GM19438 (cell line): ENCODE results near the gene ZBTB20.

Source experiments
- ATAC-seq: cut with Tn5 transposase; IDR thresholded peaks from one replicate; pipeline ENCODE4 v1.9.1; 2021; ENCODE audit warnings: low read depth; ENCODE audit not compliant: unreplicated experiment

Gene ZBTB20

DNA sequence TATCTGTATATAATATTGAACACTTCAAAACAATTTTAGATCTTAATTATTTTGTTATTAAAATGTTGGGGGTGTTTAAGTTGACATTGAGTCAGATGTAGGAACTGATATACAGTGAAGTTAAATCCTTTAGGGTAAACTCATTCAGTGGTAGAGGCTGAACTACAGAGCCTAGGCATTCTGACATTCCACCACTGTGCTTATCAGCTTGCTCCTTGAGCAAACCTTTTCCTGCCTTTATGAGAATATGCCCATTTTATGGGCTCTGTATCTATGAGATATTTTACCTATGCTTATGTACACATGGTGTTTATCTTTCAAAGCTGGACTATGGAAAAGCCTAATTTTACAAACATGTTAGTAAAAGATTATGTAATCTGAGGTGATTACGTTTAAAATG, 407.5 kb downstream of the ZBTB20 start:
- ATAC-seq: no peak

DNA sequence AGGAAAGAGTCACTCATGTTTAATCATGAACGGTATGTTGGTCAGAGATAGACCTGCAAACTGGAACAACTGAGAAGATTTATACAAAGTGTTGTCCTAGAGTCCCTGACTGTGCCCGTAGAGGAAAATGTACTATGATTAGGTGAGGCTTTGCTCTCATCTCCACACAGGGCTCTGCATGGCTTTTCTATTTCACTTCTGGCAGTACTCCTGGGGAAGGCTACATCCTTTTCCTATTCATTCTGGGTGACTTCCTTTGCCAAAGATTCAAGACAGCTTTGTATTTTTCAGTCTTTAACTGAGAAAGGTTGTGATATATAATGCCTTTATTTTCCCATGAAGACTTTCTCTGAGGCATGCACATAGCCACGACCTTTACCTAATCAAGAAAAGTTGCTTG, 414.7 kb downstream of the ZBTB20 start:
- no peak for ATAC-seq

DNA sequence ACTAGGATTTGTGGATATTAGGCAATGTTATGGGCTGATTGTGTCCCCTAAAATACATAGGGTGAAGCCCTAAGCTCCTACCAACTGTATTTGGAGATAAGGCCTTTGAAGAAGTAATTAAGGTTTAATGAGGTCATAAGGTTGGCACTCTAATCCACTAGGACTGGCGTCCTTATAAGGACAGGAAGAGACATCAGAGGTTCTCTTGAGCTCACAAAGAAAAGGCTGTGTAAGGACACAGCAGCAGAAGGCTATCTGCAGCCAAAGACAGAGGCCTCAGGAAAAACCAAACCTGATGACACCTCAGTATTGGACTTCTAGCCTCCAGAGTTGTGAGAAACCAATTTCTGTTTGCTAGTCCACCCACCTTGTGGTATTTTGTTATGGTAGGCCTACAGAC, 416.7 kb downstream of the ZBTB20 start:
- no peak for ATAC-seq

DNA sequence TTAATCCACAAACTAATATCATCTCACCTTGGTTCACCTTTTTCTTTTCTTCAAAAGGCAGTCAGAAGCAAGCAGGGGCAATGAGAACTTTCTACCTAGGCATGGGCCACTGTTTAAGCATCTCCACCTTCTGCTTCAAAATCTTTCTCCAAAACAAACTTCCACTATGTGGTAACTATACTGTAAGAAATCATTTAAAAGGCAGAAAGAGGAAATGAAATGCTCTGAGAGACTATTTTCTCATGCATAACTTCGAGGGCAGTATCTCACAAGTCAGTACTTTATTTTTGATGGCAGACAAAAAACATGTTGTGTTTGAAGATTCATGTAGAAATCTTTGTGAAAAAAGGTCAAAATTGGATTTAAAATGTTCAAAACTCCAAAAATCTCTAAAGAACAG, 419.7 kb downstream of the ZBTB20 start:
- no peak for ATAC-seq

DNA sequence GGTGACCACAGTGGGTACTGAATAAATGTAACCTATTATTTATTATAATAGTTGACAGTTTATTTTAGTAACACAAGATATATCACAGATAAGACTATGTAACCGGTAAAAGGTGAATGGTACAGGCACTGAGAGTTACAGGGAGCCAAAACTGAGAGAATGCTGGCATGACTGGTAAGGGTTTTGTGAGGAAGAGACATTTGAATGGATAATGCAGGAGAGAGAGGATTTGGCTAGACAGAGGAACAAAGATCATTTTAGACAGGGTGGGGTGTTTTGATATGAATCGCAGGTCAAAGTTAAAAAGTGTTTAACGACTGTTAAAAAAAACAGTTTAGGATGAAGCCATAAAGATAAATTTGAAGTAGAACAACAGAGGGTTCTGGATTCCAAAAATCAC, 421.1 kb downstream of the ZBTB20 start:
- no peak for ATAC-seq

DNA sequence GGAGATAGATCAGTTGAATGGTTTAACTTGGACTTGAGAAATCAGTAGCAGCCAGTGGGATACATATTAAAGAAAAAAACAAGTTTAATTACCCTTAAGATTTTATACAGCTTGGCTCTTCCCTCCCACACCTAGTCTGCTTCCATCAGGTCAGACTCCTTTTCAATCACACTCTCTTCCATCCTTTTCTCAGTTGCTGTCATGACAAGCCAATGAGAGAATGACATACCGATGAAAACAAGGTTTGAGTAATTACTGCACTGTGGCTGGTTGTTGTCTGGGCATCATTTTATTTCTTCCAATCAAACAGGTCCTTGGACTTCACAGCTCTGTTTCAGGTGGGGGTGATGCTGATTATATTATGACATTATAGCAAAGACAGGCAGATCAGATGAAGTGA, 424.6 kb downstream of the ZBTB20 start:
- ATAC-seq: no peak

DNA sequence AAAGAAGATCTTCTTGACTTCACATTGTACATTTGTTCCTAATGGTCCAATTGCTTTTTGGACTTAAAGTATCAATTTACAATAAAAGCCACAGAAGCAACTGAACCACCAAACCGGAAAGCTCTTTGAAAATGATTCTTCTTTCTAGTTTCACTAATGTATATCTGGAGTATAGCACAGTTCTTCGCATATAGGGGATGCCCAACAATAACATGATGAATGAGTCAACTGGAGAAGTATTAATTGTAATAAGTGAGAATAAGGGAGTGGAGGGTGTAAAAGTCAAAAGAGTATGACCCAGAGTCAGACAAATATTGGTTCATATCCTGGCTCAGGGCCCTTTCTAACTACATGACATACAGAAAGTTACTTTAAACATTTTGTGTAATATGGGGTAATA, 425.2 kb downstream of the ZBTB20 start:
- ATAC-seq: no peak

DNA sequence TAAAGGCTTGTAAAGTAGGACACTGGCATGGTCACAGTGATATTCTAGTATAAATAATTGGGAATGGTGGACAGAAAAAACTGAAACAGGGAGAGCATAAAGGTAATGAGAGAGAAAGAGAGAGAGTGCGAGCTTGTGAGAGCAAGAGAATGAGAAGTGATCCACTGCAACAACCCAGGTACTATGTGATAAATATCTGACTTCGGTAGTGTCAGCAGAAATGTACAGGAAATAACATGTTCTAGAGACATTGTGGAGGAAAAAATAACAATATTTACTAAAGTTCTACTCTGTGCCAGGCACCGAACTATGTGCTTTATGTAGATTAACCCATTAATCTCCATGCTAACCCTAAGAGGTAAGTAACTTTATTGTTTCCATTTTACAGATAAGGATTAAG, 425.9 kb downstream of the ZBTB20 start:
- ATAC-seq: no peak

DNA sequence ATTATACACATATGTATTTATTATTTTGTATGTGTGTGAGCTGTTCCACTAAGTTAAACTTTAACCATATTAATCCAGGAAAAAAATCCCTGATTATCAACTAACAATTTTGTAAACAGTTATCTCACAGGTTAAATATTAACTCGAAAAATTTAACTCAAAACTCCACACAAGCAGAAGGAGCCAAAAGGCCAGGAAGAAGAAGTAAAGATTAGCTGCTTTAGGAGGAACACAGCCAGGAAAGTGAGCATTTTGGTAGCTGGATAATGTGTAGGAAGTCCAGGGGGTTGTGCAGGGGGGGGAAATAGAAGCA, 428.2 kb downstream of the ZBTB20 start:
- ATAC-seq: no peak

DNA sequence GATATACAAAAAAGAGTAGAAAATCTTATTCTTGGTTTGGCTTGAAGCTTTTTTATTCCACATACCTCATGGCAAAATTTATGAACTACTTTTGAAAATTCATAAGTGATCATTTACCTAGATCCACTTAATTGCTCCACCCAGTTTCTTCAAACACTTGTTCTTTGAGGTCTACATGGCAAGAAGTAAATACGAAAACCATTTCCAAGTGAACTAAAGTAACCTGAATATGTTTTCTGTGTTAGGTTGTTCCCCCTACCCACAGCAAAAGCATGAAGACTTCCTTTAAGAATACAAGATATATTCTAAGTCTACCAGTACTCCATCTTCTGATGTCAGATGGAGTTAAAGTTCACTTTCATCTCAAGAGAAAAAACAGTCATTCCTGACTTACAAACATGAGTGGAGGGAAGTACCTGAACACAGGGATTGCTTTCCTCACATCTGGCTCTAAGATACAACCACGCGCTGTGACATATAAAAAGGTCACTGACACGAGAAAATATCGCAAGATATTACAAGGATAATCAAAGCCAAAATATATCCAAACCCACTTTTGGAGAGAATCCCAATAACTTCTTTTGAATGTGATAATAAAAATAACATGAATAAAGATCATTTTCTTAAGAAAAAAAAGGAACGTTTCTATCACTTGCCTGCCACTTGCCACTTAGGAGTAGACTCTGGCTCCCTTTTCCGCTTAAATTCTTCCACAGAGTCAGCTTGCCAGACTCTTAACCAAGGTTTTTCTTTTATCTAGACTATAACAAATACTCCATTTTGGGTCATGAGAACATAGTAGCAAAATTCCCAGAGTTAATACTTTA, 428.8 kb downstream of the ZBTB20 start:
- ATAC-seq: no peak

DNA sequence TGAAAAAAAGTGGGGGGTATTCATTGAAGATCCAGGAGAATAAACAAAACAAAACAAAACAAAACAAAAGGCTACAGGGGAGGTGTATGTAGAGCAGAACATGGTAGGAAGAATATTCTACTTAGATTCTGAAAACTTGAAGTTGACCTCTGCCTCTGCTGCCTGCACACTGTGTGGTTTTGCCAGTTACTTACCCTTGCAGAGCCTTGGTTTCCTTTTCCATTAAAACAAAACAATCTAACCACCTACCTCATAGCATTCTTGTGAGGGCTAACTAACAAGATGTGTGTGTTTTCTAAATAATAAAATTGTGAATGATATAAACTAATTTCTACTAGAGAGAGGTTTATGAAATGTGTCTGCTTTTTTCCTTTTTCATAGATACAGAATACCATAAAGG, 430.2 kb downstream of the ZBTB20 start:
- ATAC-seq: no peak

DNA sequence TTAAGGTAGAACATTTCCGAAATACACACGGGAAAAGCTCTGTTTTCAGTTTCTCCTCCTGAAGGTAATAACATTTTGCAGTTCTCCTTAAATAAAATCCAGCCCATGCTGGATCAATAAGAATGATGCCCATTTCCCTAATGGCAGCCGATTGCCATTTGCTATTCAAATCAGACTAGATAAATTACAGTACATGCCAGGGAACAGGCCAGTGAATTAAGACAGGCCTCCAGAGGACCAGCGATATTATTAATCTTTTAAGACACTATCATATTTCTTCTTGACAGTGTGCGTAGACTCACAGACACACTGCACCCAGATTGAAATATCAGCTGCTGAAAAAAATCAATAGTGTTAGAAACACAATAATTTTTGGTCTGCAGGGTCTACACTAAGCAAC, 431.0 kb downstream of the ZBTB20 start:
- no peak for ATAC-seq

DNA sequence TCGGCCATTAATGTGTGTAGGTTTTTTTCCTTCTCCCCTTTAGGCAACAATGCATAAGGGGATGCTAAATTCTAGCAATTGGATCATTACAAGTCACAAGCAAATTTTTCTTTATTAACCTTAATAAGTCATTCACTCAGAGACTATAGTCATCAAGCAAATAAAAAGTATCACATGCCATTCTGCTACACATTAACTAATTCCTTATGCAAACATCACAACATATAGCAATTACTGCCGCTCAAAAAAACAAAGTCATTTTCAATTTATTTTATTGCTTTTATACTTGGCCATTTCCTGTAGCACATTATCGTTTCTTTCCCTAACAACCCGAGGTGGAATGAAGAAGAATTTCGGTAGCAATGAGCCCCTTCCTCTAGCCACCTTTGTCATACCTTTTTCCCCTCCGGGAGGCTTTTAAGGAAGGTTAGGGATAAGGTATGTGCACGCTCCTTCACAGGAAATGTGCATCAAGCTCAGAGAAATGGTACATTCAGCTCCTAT, 432.1 kb downstream of the ZBTB20 start:
- ATAC-seq: no peak

DNA sequence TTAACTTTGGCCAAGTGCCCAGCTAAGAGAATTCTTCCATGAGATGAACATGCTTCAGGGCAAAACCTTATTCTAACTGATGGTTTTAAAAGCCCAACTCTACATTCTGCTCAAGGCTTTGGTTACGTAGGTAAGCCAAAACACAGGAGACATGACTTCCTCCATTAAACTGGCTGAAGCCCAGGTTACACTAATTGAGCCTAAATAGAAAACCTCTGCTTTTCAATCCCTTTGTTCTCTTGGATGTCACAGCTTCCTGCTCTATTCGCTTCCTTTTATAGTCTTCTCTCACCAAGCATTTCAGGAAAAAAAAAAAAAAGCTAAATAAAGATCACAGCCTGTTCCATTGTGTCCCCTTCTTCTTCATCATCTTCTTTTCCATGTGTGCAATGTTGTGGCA, 432.9 kb downstream of the ZBTB20 start:
- no peak for ATAC-seq

DNA sequence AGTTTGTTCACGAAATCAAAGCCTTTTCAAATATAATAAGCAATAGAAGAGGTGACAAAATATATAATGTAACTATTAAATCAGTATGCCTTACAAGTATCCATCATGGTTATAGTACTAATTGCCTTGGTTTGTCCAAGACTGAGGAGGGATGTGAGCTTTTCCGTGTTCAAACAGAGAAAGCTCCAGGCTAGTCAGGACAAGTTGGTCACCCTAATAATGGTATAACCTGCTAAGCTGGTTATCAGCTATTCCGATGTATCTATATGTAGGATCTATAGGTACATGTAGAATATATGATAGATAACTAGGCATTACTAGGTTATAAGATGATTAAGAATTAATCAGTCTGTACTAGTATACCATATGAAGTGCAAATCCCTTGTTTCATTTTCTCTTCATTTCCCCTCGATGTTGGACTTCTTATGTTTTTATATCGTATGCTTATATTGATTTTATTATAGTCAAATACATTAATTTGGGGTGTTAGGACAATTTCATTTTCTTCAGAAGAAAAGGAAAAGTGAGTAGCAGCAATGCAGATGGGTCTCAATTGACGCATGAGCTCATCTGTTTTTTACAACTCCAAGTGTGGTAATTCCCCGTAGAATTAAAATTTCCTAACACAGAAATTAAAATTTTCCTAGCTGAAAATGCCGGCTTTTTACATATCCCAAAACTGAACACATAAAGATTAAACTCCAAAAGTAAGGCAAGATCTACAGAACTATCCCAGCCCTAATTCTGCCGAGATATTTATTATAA, 434.2 kb downstream of the ZBTB20 start:
- ATAC-seq: no peak

DNA sequence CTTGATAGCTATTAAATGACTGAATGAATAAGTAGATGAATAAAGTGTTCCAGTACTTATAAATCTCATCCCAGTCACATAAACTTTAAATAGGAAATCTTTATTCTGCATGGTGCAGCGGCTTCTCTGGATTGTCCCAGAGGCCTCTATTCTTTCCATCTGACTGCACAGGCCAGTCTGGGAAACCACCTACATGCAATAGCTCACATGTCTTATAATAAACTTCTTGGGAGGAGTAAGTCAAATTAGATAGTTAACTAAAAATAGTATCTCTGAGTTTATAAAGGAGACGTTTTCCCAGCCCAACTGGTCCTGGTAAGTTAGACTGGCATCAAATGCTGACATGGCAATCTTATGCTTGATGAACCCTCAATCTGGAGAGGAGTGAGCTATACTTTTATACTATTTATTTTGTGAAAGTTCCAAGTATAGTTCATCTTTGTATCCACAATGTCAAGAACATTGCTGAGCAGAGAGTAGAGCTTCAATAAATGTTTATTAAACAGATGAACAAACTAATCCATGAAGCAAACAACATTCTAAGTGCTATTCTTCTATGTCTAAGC, 435.7 kb downstream of the ZBTB20 start:
- no peak for ATAC-seq

DNA sequence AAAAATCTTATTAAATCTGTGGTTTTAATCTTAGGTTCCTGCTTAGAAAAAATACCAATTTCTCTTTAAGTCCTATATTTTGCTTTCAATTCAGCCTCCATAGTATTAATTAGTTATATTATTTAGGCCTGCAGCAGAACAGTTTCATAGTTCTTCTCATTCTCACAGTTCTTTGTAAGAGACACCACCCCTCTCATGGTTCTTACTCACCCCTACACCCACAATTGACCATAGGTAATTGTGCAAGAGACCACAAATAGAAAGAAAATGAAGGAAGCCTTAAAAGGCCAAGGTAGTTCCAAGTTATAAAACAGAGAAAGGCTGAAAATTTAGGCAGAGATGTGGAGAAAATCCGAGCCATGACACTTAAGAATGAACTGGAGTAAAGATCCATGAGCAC, 438.0 kb downstream of the ZBTB20 start:
- ATAC-seq: no peak

DNA sequence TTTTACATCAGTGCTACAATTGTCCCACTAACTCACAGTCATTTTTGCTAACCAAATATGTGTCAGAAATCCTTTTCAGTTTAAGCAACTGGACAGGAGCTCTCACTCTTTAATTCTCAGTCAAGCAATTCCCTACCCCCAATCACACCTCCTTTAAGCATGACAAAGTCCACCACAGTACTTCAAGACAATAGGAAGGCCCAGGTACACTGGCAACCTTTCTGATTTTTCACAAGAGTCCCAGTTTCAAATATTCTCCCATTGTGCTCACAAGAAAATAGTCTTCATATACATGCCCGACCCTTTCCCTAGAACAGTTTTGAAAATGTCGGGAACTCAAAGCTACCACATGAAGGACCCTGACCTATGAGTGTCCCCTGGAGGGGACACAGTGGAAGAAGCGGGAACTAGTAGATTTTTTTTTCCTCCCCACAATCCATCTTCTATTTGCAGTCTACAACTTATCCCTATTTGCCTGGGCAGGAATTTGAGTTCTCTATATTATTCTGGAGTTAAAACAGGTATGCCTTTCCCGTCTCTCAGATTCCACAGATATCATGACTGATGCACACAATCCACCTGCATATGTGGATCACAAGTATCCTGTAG, 439.7 kb downstream of the ZBTB20 start:
- no peak for ATAC-seq

DNA sequence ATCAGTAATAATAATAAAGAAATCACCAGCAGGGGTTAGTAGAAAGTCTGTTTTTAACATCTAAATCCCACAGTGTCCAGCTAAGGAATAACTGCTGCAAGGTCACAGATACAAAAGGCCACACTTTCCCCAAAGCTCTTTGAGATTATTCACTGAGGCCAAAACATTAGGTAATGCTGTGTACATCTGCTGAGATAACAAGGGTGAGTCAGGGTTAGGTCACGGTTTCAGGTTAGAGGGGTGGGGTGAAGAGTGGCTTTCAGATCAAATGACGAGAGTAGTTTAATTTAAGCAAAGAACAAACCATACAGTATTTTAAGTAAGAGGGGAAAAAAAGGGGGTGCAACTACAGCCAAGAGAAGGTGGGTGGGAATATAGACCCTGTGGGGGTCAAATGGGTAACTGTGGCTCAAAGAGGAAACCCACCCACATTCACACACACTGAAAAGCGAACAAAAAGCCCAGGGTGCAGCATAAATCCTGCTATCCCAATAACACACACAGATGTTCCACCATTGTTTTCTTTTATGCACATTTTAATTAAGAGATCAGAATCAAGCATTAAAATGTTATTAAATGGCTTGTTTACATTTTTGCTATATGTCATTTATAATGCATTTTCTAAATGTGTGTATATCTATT, 440.4 kb downstream of the ZBTB20 start:
- ATAC-seq: no peak

DNA sequence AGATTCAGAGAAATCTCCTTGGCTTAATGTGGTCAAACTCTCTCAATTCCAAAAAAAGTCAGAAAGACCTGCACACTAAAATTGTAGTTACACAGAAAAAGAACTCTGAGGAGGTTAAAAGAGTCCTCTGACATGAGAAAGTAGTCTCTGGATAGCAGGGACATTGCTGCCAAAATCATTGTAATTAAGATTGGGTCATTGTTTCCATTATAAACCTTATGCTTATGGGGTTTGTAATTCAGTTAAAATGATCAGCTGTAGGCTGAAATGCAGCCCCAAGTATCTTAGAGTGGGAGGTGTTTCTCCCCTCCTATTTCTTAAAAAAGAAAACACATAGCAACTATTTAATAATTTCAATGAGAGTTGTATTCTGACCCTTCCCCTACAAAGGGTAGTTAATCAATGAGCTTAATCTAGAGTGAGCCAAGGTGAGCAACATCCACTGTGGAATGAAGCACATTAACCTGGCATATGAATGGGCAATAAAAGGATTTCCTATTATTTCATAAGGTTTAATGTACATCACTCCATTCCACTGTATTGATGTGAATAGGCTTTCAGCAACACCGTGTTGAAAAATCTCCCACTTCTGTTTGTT, 446.4 kb downstream of the ZBTB20 start:
- no peak for ATAC-seq
